HG03135 (cell line): Measurements from ENCODE around the gene SLC25A51.

ENCODE experiments used
- ATAC-seq: cut with Tn5 transposase; IDR thresholded peaks from one replicate; pipeline ENCODE4 v1.9.1; 2021; ENCODE audit warnings: mild to moderate bottlenecking, moderate library complexity; ENCODE audit not compliant: unreplicated experiment

The SLC25A51 gene

GRCh38 chr9:37856551-37856950 lies 47.4 kb downstream of the SLC25A51 start:
- ATAC-seq, result no peak

GRCh38 chr9:37852222-37852621 lies 51.7 kb downstream of the SLC25A51 start:
- no peak for ATAC-seq

GRCh38 chr9:37840560-37841194 lies 63.2 kb downstream of the SLC25A51 start:
- ATAC-seq, result no peak

- ATAC-seq, result no peak
Measured at GRCh38 chr9:37839496-37840461, 64.1 kb downstream of the SLC25A51 start.
